T1000 (cell line): ENCODE data around the gene HOXA9.

ENCODE experiments used
- DNase-seq: peaks from one replicate; lab custom pipeline; 2025; ENCODE audit warnings: mixed read lengths; lab: John Stamatoyannopoulos, UW

The HOXA9 gene

DNA sequence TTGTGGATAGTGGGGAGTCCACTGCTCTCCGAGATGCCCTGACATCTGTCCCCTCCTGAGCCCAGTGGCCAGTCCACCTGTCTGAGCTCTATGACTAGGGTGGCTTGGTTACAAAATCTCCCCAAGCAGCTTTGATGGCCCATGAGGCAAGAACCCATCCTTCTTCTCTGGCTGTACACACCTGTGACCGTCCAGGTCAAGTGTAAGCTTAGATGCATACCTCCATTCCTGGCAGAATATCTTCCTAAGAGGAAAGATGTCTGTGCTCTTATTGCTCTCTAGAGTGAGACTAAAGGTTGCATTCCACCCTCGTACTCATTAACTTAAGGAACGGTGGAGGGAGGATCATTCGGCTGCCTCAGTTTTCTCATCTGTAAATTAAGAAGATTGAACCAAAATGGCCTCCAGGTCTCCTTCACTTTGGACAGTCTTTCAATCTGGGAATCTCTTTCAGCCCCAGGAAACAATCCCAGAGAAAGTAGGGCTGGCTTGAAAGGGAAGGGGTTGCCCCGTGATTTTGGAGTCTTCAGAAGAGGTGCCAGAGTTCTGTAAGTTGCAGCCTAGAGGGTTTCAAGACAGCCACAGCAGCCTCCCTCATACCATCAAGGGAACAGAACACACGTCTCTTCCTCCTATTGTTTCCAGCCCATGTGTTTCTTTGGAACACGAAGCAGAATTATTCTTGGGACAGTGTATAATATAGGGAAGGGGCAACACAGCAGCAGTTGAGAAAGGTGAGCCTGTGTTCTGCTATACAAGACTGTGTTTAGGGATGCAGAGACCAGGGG is 40.2 kb downstream of the HOXA9 start:
- DNase-seq, result no peak

DNA sequence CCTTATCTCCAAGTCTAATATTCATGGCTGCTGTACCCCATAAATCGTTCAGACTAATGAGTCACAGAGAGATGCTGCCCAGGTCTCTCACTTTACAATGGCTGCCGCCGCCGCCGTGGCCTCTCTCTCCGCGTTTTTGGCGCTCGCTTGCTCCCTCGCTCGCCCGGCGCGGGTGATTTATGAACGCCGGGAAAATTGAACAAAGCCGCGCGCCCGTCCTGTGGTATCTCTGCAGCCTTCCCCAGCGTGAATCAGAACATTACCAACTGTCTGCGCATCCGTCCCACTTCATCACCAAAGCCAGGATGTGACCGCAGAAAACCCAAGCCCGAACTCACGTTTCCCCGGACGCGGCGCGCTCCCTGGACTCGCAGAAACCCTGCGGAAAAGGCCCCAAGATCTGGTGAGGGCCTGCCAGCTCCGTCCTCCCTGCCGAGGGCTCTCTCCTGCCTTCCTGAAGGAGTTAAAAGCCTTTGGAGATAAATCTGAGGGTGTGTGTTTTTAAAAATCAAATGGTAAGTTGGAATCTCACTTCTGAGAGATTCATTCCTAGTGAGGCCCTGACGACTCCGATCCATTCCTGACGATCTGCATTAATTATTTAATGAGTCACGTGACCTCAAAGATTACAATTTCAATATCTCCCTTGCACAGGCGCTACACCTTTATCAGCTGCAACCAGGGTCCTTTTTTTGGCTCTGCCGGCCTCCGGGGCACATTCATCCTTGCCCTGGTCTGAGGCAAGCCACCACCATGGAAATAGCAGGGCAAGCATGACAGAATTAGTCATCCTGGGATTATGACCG is 41.0 kb downstream of the HOXA9 start:
- peak; percentile 41 for DNase-seq

DNA sequence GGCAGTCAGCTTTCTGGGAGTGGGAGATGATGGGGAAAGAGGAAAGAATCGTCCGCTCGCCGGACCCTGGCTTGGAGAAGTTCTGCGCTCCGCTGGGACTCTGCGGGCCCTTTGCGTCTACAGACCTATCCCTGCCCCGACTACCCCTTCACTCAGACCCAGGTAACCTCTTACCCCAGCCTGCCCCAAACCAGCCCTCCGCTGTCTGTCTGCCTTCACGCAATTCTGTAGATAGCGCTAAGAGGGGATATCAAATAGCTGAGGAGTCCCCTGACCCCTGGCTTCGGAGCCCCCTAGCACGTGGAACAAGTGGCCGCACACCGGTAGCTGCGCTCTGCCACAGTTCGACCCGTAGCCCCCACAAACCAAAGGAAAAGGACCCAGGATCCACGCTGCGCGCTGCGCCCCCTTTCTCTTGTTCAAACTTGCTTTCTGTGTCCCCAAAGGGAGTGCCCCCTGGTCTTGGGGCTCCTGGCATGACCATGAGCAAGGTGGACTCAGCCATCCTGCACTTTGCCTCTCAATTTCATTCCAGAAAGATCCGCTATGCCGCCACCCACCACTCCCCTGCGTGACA is 41.8 kb downstream of the HOXA9 start:
- DNase-seq, result no peak

DNA sequence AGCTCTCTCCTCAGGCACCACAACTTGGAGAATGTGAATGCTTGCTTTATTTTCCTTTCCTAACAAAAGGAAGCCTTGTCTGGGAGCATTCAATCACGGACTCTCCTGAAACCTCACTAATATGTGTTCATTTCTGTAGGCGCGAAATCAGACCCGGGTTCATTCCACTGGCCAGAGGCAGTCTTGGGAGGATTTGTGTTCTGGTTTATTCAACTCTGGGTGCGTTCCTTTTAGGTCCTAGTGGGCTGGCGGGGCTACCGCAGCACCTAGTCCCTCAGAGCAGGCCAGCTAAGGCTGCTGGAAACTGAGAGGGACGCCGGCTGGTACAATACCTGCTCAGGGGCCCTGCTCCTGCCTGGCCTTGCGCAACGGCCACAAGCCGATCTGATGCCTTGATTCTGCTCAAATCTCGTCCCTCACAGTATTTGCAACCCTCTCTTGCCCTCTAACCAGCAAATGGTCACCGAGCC is 42.3 kb downstream of the HOXA9 start:
- no peak for DNase-seq

DNA sequence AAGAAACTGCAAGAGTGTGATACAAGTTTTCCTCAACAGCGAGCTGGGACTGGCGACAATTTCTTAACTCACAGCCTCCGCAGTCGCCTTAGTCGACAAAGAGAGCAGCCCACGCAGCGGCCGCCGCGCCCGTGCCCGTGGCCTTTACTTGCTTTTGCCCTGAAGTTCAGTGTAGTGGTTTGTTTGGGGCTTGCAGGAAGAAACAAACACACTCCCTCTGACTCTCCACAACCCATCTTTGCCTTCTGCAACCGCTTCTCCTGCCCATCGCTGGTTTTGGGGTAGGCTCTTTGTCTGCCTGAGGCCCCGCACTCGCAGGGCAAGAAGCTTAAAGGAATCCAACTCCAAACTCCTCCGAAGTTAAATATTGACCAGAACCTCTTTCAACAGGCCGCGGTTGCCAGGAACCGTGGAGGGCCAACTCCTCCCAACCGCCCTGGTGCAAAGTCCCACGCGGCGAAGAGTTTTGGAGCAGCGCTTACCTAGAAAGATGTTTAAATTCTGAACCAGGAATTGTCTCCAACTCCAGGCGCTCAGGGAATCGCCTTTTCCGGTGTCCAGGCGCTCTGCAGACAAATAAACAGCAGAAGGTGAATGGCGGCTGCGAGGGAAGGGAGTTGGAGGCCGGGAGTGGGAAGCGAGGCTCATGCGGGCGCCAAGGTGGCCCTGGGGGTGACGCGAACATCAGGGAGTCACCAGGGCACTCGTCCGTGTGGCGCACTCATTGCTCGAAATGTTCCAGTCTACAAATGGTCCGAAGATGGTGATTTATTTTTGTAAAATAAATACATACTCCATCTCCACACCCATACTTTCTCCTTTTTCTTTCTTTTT is 43.0 kb downstream of the HOXA9 start:
- no peak for DNase-seq

DNA sequence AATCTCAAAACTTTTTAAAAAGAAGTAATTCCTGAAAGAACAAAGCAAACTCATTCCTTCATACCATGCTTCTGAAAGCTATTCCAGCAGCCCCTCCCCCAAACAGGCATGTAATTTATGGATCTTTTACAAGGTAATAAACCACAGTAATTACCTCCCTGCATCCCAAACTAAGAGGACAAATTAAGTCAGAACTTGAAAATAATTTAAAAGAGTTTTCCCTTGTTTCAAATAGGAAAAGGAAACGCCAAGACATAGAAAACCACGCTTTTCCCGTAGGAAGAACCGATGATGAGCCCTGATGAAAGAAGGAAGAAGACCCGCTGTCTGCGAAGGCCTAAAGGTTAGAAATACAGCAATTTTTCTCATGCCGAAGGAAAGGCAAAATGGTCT is 43.7 kb downstream of the HOXA9 start:
- DNase-seq, result no peak

DNA sequence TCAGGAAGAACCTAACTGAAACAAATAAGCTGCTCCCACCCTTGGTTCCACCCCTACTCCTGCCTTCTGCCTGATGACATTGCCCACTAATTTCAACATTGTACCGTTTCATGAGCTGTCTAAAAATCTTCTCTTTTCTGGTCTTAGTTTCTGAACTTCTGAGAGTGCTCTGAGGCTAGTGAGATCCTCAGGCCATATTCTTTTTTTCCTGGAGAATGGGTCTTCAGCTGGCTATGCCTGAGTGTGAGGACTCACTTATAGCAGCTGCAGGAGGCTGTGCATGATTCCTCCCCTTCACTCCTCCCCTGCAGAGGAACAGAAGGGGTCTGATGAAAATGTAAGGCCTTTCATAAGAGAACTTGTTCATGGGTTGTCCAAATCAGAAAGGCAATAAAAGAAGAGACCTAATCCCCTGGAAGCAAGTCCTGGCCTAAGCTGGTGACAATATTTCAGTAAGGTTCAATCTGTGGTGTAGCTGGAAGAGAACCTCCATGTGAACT is 45.9 kb downstream of the HOXA9 start:
- no peak for DNase-seq

DNA sequence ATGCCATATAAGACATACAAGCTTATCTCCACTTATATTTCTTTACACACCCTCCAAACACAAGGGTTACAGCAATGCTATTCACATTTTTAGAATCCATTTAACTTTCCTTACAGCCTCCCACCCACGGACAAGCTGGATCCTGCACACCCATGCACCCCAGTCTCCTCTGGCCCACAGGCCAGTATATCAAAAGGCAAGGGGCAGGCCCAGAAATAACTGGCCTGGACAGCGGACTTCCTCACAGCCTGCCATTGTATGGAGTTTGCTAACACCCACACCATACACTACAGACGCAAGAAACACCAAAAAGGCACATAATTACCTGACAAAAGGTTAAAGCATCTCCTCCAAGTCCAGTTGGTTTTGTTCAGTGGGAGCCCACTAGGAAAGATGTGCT is 46.8 kb downstream of the HOXA9 start:
- no peak for DNase-seq

DNA sequence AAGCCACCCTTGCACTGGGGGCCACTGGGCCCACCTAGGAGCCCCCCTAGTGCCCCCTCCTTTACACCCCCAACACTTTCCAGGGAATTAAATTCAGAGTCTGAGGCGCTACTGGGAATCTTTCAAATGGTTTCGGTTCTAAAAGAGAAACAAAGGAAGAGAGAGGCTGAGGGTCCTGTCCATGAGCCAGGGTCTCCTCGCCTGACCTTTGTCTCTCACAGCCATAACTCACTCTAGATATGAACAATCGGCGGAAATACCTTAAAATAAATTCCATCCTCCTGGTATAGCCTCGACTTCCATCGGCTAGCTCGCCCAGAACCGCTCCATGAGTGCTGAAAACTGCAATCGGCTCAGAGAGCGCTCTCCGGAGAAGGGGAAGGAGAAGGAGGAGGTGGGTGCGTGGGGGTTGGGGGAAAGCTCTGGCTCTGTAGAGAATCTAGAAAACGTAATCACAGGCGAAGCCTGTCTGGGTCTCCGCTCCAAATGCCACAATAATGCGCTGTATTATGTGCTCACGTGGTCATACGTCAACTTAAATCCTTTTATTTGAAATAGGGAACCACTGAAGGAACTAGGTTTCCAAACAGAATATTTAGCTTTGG is 47.3 kb downstream of the HOXA9 start:
- DNase-seq, result no peak

DNA sequence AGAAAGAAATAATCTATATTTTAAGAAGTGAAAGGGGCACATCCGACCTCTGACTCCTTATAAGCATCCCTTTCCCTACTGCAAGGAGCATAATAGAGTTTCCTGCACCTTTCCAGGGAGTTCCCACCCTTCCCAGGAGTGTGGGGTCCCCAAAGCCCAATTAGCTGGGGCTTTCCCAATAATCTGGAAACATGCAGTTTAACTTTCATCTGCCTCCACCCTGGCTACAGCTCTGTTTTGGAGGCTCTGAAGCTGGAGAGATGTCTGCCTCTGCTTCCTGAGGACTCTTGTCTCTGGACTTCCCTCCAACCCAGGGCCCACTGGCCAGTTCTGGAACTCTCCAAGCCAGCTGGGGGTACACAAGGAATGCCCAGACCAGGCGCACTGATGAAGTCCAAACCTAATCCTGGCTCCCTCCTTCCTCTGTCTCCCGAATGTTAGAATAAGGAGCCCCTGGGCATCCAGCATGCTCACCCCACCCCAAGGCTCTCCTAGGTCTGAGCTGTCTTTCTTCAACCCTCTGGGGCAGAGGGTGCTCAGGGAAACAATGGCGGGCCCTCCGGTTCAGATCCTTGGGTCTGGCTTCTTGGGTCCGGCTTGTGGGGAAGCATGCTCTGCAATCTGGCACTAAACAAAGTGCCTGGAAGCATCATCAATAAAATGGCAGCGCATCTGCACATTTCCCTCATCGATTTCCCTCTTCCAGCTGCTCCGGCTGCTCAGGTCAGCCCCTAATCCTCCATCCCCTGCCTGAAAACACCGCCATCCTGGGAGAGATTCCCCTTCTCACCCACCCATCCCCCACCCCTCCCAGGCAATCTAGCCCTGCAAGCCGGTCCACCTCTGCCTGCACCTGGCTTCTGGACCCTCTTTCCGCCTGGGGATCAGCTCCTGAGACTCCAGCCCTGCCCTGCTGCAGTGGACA is 48.1 kb downstream of the HOXA9 start:
- no peak for DNase-seq

DNA sequence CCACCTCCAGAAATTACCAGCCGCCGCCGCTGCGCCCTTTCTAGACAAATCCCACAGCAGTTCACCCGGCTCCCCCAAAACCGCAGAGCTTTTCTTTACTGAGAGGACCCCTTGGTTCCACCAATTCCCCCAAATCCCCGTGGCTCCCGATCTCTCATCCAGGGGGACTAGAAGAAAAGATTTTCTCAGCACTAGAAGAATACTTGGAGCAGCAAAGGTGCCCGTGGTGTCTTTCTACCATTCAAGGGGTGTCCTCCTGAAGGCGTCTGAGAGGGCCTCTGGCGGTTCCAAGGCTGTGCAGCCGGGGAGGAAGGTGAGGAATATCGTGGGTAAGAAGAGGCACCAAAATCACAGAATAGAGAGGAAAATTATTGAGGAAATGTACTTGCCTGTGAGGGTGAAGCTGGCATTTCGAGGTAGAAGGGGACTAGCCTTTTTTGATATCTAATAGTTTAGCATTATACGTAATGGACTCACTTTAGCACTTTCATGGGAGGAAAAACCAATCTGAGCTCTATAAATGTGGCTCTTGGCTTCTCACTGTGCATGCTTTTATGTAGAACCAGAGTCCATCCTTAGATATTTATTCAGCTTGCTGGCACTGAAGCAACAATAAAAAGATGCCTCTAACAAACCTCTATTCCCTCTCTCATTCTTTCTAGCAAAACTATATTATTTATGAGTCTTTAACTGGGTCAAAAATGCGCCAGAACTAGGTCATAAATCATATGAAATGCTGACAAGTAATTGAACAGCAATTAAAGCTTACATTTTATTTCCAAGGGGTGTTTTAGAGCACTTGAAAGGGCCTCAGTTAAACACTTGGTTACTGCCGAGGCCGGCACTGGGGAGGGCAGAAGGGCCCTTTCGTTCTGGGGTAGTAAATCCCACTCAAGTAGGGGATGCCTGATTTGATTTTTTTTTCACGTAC is 49.0 kb downstream of the HOXA9 start:
- DNase-seq, result no peak

DNA sequence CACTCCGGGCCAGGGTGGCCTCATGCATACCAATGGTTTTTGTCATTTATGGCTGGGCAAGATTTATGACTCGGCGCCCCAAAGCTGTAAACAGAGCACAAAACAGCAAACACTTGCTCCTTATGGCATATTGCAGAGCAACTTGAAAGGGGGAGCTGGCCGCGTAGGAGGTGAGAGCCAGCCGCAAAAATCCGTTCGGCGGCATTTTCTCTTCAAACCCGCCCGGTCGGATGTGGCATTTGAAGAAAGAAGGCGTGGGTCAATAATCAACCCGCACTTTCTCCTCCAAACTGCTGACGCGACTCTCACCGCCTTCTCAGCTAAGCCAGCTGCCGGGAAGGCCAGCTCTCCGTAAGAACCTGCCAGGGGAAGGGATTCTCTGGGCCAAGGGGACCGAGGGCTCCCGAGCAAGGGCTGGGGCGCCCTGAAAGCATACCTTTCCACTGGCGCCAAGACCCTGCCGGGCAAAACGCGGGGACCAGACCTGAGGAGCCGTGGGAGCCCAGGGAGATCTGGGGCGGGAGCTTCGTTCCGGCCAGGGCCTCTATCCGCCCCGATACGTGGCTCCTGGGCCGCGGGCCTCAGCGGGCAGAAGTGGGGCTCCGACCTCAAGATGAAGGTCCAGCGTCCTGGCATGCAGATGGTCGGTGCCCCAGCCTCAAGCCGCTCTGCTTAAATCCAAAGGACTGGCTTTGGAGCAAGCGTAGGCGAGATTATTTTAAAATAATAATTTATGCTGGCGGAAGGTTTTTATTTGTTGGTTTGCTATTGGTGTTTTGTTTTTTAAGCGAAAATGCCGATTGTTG is 49.9 kb downstream of the HOXA9 start:
- no peak for DNase-seq

DNA sequence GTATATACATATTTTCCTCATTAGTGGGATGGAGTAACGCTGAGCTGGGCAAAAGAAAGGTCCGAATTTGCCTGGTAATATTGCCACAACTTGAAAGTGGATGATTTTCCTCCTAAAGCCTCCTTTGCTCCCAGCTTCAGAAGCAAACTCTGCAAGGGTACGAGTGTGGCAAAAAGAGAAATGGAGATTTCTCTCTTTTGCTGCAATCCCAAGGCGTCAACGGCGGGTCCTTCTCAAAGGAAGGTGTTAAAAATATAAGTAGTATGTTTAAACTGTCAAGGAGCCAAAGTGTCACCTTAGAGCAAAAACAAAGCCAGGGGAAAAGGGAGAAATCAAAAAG is 50.5 kb downstream of the HOXA9 start:
- DNase-seq, result no peak

DNA sequence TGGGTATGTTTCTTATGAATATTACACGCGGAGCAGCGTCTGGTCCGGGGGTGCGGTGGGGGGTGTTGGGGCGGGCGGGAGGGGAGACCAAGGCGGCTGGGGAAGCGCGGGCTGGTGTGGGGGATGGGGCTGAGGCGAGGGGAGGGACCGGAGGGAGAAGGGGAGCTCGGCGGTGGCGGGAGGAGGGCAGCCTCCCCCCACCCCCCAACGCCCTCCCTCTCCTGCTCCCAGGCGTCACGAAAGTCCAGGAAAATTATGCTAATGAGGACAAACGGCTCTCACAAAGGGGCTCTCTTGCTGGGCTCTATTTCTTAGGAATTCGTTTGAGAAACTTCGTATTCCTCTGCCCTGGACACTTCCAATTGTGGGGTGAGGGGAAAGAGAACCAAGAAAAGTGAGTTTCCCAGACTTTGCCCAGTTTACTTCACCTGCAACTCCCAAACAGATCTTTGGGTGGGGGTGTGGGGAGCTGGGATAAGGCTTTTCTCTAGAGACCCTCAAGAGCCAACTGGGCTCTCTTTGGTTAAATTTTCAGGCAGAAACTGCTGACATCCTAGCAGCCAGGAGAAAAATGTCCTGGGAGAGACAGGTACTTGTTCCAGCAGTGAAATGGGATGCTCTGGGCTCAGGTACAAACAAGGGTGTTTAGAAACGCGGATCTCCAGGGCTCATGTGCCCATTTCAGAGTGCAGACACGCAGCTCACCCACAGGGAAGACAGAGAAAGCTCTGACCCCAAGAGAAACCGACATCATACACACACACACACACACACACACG is 51.2 kb downstream of the HOXA9 start:
- no peak for DNase-seq

DNA sequence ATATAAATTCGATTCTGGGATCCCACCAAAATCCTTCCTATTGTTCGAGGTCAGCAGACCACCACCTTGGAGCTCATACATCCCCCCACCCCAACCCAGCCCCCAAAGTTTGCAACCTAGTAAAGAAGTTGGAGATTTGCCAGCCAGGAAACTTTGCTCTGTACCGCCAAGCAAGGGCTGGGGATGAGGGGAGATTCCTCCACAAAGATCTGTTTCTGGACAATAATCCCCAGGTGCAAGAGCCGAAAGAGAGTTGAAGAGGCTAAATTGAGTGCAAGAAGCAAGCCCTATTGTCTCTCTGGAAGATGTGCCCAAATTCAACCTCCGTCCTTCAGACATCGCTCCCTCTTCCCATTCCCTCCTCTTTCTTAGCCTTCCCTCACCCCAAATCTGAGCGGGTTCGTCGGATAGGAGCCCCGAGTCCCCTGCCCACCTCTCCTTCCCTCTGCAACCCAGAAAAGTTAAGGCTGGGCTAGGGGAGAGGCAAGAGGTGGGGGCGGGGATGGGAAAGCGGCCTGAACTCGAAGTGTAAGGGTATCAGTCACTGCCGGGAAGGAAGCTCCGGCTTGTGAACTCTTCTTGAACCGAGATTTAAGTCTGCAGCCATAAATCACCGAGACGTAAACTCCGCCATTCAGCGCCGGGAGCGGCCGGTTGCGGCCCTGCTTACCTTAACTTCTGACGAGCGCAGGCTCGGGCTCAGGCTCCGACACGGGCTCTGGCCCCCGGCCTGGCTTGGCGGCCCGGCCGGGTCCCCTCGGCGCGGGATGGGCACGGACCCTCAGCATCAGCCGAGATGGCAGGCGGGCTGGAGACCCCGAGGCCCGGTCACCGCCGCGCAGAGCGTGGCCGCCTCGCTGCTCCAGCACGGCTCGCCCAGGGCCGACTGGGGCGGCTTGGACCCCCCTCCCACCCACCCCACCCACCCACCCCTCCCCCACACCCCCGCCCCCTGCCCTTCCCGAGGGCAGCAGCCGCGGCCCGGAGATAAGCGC is 52.1 kb downstream of the HOXA9 start:
- DNase-seq, result no peak
